Measurements from ENCODE around the gene PHLDA2. TPM values are rescaled to one million over a fixed set of nuclear protein-coding genes. Genes with fewer than 3 reads are reported as not detected.

The PHLDA2 gene
- total and polyA plus RNA-seq, 2 donors (not counting 1 experiment from before 2014, with no cell fraction given): 1.4 TPM; not detected in 1

- H3K4me3 ChIP-seq (ENCODE audit: control extremely low read depth in 1 of 5, extremely low read depth in 1 of 5, insufficient read depth in 1 of 5, low read depth in 2 of 5, low read length in 4 of 5): no peak overlapping the region
- WGBS (ENCODE audit: insufficient coverage): 81% methylated on average over 6 of the region's 6 CpGs
- no peak overlapping the region for H3K4me3 Mint-ChIP-seq
- no peaks in the 10 kb centered on the region for H4K20me1 ChIP-seq (ENCODE audit: control insufficient read depth, insufficient read depth, low read length, poor library complexity, severe bottlenecking)
- H3K4me1 Mint-ChIP-seq: no peaks in the 10 kb centered on the region
- H3K36me3 ChIP-seq (replicated peaks in 1 of 2; ENCODE audit: control extremely low read depth in 1 of 2, control insufficient read depth in 1 of 2, extremely low read depth in 1 of 2, insufficient read depth in 2 of 2, low read length in 1 of 2): peaks cover 5 to 95% of the 10 kb centered on the region in 2 experiments
- no peak overlapping the region for H3K9ac ChIP-seq (ENCODE audit: low read length)
- CTCF ChIA-PET: interaction anchor here (0.9 to 1.5 kb wide), 2 partner anchors 139 to 533 kb away, joined by 3 read pairs; no protein-coding TSS in a partner anchor
- H3K4me2 ChIP-seq (replicated peaks; ENCODE audit: low read depth, low read length, poor library complexity, severe bottlenecking): no peak overlapping the region
- H3K27me3 Mint-ChIP-seq: no peaks in the 10 kb centered on the region
- no peak for DNase-seq
- no peak overlapping the region for H2AFZ ChIP-seq (ENCODE audit: insufficient read depth, low read depth, low read length, poor library complexity, severe bottlenecking)
- intact Hi-C loops (cut with micrococcal nuclease): no loop called here
- no peak for ATAC-seq (ENCODE audit: low read depth)
- H3K9me3 ChIP-seq (ENCODE audit: control extremely low read depth in 1 of 3, control insufficient read depth in 2 of 3, insufficient read depth in 1 of 3, low read length in 2 of 3): no peaks in the 10 kb centered on the region
- no peak overlapping the region for H3K27ac Mint-ChIP-seq
- H3K79me2 ChIP-seq (ENCODE audit: control insufficient read depth, insufficient read depth, low read length): no peaks in the 10 kb centered on the region
- POLR2A ChIA-PET: no interaction called here
- no peaks in the 10 kb centered on the region for H3K27me3 ChIP-seq (replicated peaks in 1 of 4; ENCODE audit: control extremely low read depth in 1 of 4, control insufficient read depth in 3 of 4, insufficient read depth in 4 of 4, low read length in 3 of 4)
- no peaks in the 10 kb centered on the region for H3K9me3 Mint-ChIP-seq (ENCODE audit: insufficient read depth)
- H3K27ac ChIP-seq (ENCODE audit: low read length in 2 of 2): no peak overlapping the region
- H3K4me1 ChIP-seq (ENCODE audit: control insufficient read depth in 2 of 2, insufficient read depth in 2 of 2, low read length in 2 of 2): no peaks in the 10 kb centered on the region
- TF ChIP-seq CTCF (IDR thresholded peaks at IDR 0.05): no peak
- no peak for TF ChIP-seq EZH2 (IDR thresholded peaks at IDR 0.05; ENCODE audit: borderline replicate concordance, insufficient read depth, low read depth, low read length, poor library complexity, severe bottlenecking)
Observed at GRCh38 chr11:2952290-2952689, 23.1 kb upstream of the PHLDA2 start.

GRCh38 chr11:2951231-2952110 is 22.3 kb upstream of the PHLDA2 start:
- ChIA-PET CTCF (interaction anchor here (1.5 kb wide), 1 partner anchor 140 kb away, joined by 3 read pairs; no protein-coding TSS in a partner anchor), POLR2A (no interaction called here)
- H3K27ac ChIP-seq (ENCODE audit: low read length in 2 of 2): no peak overlapping the region
- no peak overlapping the region for H2AFZ ChIP-seq (ENCODE audit: insufficient read depth, low read depth, low read length, poor library complexity, severe bottlenecking)
- H3K9me3 Mint-ChIP-seq (ENCODE audit: insufficient read depth): no peaks in the 10 kb centered on the region
- no peak for TF ChIP-seq CTCF (IDR thresholded peaks at IDR 0.05)
- no peak for TF ChIP-seq EZH2 (IDR thresholded peaks at IDR 0.05; ENCODE audit: borderline replicate concordance, insufficient read depth, low read depth, low read length, poor library complexity, severe bottlenecking)
- no peak overlapping the region for H3K27ac Mint-ChIP-seq
- no peaks in the 10 kb centered on the region for H3K27me3 Mint-ChIP-seq
- no peaks in the 10 kb centered on the region for H3K79me2 ChIP-seq (ENCODE audit: control insufficient read depth, insufficient read depth, low read length)
- no peak overlapping the region for H3K4me3 ChIP-seq (ENCODE audit: control extremely low read depth in 1 of 5, extremely low read depth in 1 of 5, insufficient read depth in 1 of 5, low read depth in 2 of 5, low read length in 4 of 5)
- peaks cover 10 to 90% of the 10 kb centered on the region in 2 experiments for H3K36me3 ChIP-seq (replicated peaks in 1 of 2; ENCODE audit: control extremely low read depth in 1 of 2, control insufficient read depth in 1 of 2, extremely low read depth in 1 of 2, insufficient read depth in 2 of 2, low read length in 1 of 2)
- H3K4me2 ChIP-seq (replicated peaks; ENCODE audit: low read depth, low read length, poor library complexity, severe bottlenecking): no peak overlapping the region
- intact Hi-C loops (cut with micrococcal nuclease): no loop called here
- H4K20me1 ChIP-seq (ENCODE audit: control insufficient read depth, insufficient read depth, low read length, poor library complexity, severe bottlenecking): no peaks in the 10 kb centered on the region
- DNase-seq (no peak), ATAC-seq (ENCODE audit: low read depth) (no peak)
- H3K9me3 ChIP-seq (ENCODE audit: control extremely low read depth in 1 of 3, control insufficient read depth in 2 of 3, insufficient read depth in 1 of 3, low read length in 2 of 3): no peaks in the 10 kb centered on the region
- no peak overlapping the region for H3K9ac ChIP-seq (ENCODE audit: low read length)
- H3K4me1 Mint-ChIP-seq: no peaks in the 10 kb centered on the region
- H3K27me3 ChIP-seq (replicated peaks in 1 of 4; ENCODE audit: control extremely low read depth in 1 of 4, control insufficient read depth in 3 of 4, insufficient read depth in 4 of 4, low read length in 3 of 4): no peaks in the 10 kb centered on the region
- no peaks in the 10 kb centered on the region for H3K4me1 ChIP-seq (ENCODE audit: control insufficient read depth in 2 of 2, insufficient read depth in 2 of 2, low read length in 2 of 2)
- no peak overlapping the region for H3K4me3 Mint-ChIP-seq
- WGBS (ENCODE audit: insufficient coverage): 83% methylated on average over 6 of the region's 9 CpGs

Measured in B cell (primary cell).